GM21825 (cell line): Measurements from ENCODE around the gene MOV10L1.

Experiments used
- ATAC-seq: cut with Tn5 transposase; IDR thresholded peaks from one replicate; pipeline ENCODE4 v1.9.1; 2021; ENCODE audit warnings: mild to moderate bottlenecking, moderate library complexity; ENCODE audit not compliant: unreplicated experiment

The MOV10L1 gene

GRCh38 chr22:50184902-50185374 lies 95.1 kb downstream of the MOV10L1 start:
- ATAC-seq = no peak

DNA sequence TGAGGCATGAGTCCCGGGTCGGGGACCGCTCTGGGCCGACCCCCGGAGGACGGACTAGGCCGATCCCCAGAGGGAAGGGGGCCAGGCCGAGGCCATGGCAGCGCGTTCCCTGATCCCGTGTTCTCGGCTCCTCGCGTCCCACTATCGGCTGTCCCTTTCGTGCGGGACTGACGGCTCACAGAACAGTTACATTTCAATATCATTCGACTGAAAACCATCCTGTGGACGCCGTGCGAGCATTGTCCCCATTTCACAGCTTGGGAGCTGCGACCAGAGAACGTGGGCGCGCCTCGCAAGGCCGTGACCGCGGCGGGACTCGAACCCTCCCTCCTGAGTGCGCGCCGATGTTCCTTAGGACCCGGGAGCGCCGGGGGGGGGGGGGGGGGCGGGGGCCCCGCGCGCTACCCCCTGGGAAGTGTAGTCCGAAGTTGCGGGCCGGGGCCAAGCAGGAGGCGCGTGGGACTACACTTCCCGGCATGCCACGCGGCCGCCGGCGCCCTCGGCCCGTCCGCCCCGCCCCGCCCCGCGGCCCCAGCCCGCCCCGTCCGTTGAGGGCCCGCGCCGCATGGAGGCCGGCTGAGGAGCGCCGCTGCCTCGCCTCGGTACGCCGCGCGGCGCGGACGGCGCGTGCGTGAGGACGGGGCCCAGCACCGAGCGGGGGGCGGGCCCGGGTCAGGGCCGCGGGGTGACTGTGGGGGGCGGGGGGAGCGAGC lies 95.7 kb downstream of the MOV10L1 start, which contains the start of gene TRABD:
Gene TRABD, plus strand, starts transcription at position 539 of the 713 bp plus-strand sequence. CDS start 7,148 bp downstream, outside the sequence.
- peak; percentile 29 for ATAC-seq

DNA sequence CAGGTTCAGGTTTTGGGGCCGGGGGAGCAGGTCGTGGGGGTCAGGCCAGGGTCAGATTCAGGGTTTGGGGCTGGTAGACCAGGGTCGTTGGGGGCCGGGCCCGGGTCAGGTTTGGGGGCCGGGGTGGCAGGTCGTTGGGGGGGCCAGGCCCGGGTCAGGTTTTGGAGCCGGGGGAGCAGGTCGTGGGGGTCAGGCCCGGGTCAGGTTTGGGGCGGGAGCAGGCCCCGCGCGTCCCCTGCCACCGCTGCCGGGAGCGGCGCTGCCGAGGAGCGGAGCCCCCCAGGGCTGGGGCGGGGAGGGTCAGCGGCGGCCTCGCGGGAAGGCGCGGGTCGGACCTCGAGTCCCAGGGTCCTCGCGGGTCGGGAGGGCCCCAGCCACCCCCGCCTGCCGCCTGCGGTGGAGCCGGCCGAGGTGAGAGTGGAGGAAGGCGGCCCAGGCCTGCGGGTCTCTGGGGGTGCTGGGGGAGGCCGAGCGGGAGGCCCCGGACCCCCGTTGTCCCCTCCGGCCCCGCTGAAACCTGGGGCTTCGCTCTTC lies 96.4 kb downstream of the MOV10L1 start:
- no peak for ATAC-seq

GRCh38 chr22:50186761-50187523 lies 97.1 kb downstream of the MOV10L1 start:
- no peak for ATAC-seq

DNA sequence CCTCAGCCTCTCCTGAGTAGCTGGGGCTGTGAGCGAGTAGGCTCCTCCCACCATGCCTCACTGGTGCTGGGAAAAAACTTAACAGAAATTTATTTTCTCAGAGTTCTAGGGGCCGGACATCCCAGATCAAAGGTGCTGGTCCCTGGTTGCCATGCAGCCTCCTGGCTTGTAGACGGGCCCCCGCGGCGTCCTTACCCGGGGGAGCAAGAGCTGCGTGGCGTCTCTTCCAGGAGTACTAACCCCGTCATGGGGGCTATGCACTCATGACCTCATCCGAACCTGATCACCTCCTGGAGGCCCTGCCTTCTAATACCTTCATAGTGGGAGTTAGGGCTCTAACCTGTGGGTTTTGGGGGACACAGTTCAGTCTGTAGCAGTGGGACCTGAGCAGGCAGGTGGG lies 98.5 kb downstream of the MOV10L1 start:
- no peak for ATAC-seq

DNA sequence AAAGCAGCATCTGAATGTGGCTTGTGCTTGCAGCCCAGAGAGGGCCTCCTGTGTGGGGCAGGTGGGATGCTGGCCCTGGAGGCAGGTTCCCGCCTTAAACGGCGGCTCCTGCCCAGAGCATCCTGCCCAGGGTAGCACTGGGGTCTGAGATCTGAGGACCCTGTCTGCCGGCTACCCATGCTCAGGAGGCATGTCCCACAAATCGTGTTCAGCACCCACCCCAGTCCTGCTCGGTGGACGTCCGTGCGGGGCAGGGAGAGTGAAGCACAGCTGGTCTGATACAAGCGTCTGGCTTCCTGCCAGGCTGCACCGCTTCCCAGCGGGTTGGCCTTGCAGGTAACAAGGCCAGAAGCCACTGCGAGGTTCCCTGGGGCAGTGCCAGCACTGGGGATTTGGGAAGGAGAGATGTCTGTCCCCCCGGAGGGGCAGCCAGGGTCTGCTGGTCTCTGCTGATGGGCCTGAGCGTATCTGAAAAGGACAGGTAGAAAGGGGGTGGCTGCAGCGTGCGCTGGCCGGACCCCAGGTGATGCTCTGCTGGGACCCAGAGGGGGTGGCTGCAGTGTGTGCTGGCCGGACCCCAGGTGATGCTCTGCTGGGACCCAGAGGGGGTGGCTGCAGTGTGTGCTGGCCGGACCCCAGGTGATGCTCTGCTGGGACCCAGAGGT lies 99.5 kb downstream of the MOV10L1 start:
- no peak for ATAC-seq

GRCh38 chr22:50189849-50190181 lies 100.0 kb downstream of the MOV10L1 start:
- no peak for ATAC-seq

DNA sequence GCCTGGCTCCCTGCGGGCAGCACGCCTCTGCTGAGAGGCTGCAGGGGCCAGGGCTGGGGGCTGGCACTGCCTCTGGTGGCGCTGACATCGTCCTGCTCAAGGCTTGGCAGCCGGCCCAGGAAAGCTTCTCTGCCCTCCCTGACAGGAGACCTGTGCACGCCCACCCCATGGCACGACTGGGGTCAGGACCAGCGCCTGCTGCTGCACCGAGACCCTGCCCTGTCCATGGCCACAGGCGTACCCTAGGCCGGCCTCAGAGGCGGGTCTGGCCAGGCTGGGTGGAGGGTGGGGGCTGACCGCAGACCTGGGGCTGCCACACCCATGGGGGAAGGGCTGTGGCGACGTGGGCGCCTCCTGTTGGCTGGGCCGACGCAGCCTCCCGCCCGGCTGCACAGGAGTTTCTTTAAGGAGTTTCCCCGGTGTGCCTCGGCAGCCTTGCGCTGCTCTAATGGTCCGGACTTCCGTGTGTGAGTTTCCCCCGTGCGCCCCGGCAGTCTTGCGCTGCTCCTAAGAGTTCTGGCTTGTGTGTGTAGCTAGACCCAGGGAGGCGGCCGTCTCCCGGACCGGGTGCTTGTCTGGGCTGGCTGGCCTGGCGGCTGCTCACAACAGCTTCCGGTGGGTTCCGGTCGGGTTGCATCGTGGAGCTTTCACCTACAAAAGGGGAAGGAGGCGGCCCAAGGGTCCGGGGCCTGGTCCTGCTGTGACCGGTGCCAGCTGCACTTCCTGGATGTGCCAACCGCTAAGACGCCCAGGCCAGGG lies 100.6 kb downstream of the MOV10L1 start:
- peak; percentile 37 for ATAC-seq

- ATAC-seq = peak; percentile 23
These were observed 101.3 kb downstream of the MOV10L1 start for GRCh38 chr22:50190941-50191741.

DNA sequence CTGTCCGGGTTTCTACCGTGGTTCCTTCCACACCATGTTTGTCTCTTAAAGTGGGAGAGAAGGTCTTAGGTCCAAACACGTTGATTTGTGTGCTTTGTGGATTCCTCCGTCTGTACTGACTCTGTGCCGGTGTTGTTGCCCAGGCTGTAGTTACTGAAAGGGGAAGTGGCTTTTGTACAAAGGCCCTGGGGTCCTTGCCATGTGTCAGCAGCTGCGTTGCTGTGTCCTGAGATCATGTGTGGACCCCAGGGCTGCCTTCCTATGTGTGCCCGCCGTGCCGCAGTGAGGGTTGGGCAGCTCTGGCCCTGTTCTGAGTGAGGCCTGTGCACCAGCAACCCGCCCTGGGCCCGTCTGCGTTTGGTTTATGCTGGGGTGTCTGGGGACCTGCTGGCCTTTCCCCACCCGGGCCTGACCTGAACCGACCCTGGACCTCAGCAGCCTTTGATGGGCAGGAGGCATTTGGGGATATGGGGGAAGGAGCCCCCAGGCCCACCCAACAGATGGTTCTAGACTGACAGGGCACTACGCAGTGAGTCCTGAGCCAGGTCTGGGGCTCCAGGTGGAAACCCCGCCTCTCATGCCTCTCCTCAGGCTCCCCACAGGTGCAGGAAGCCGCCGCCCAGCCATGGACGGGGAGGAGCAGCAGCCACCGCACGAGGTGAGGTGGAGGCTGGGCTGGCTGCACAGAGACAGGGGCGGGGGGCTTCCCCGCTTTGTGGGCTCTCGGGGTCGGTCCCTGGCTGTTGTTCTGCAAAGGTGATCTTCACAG lies 102.8 kb downstream of the MOV10L1 start:
- no peak for ATAC-seq

DNA sequence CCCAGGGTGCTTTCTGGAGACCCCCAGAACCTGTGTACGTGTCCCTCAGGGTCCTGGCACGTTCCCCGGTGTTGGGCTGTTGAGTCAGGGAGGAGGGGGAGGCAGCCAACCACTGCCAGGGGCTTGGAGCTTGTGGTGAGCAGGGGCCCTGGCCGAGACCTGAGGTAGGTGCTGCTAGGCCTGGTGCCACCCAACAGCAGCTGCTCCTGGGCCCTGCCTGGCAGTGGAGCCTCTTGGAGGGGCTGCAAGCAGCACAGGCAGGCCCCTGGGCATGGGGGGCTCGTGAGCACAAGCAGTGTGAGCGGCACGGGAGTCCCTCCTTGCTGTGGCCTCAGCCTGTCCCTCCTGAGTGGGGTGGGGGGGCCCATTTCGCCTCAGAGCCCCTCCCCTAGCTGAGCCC lies 103.8 kb downstream of the MOV10L1 start:
- ATAC-seq = no peak

GRCh38 chr22:50194037-50194805 lies 104.4 kb downstream of the MOV10L1 start:
- no peak for ATAC-seq

- ATAC-seq = no peak
These were observed 106.5 kb downstream of the MOV10L1 start for GRCh38 chr22:50196256-50196655.

DNA sequence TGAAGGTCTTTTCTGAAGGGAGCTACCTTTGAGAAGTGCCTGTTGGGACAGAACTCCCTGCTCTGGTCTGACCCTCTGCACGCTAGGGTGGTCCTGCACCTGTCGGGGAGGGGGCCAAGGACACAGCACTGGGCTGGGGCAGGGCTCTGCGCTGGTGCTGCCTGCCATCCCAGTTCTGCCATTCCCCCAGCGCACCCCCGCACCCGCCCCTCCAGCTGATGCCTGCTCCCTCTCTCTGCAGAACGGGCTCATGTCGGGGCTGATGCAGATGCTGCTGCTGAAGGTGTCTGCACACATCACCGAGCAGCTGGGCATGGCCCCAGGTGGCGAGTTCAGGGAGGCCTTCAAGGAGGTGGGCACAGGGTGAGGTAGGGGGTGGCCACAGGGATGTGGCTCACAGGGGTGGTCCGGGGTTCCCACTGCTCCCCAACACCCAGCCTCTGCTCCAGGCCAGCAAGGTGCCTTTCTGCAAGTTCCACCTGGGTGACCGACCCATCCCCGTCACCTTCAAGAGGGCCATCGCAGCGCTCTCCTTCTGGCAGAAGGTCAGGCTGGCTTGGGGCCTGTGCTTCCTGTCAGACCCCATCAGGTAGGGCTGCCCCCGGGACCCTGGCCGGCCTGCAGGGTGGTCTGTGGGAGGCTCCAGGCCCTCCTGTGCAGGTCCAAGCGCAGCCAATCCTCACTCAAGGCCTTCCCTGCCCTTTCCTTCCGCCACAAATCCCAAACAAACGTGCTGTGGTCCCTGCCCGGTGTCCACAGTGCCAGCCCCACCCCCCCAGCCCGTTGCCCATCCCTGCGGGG lies 107.4 kb downstream of the MOV10L1 start:
- ATAC-seq = no peak

- ATAC-seq = no peak
These were observed 108.2 kb downstream of the MOV10L1 start for GRCh38 chr22:50197856-50198623.

GRCh38 chr22:50198624-50199017 lies 108.8 kb downstream of the MOV10L1 start:
- ATAC-seq = no peak

DNA sequence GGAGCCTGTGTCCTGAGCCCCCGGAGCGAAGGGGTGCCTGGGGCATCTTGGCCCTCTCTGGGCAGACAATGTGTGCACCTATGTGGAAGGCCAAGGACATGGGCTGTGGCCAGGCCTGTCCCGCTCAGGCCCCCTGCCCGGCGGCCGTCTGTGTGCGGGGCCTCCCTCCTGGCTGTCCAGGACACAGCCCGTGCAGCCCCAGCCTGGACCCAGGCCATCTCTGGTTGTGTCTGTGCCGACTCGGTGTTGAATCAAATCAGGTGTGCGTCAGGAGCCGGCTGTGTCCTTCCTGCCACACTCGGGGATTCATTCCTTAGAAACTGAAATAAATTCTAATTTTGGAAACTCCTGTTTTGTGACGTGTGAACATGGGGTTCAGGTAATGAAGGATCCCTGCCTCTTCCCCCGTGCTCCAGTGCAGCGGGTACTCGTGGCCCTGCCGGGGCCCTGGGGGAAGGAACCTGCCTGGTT lies 109.5 kb downstream of the MOV10L1 start:
- ATAC-seq = no peak
